ENCODE results near the gene RELN. TPM values are rescaled to one million over a fixed set of nuclear protein-coding genes. Genes with fewer than 3 reads are reported as not detected.

Gene RELN
- total RNA-seq, 1 donor from 2014 or later = not detected

- no peaks in the 10 kb centered on the region for H3K27me3 ChIP-seq (ENCODE audit: control insufficient read depth, insufficient read depth, low read length)
- no peak overlapping the region for H3K4me3 ChIP-seq (ENCODE audit: low read depth, low read length)
- H3K36me3 ChIP-seq (ENCODE audit: control insufficient read depth, insufficient read depth, low read length) = no peaks in the 10 kb centered on the region
- FAIRE-seq (peak; percentile 62), DNase-seq (ENCODE audit: low read depth) (no peak)
- no peak for TF ChIP-seq CTCF (IDR thresholded peaks at IDR 0.05; ENCODE audit: insufficient read depth, low read length, severe bottlenecking)
Observed at GRCh38 chr7:104032486-104032885, 43.0 kb upstream of the RELN start.

GRCh38 chr7:104029765-104030164, 40.3 kb upstream of the RELN start:
- DNase-seq (ENCODE audit: low read depth) (no peak), FAIRE-seq (no peak)
- no peak for TF ChIP-seq CTCF (IDR thresholded peaks at IDR 0.05; ENCODE audit: insufficient read depth, low read length, severe bottlenecking)
- Histone ChIP-seq H3K4me3 (ENCODE audit: low read depth, low read length) (no peak overlapping the region), H3K36me3 (ENCODE audit: control insufficient read depth, insufficient read depth, low read length) (no peaks in the 10 kb centered on the region), H3K27me3 (ENCODE audit: control insufficient read depth, insufficient read depth, low read length) (no peaks in the 10 kb centered on the region)

- DNase-seq (ENCODE audit: low read depth) (no peak), FAIRE-seq (no peak)
- no peaks in the 10 kb centered on the region for H3K27me3 ChIP-seq (ENCODE audit: control insufficient read depth, insufficient read depth, low read length)
- TF ChIP-seq CTCF (IDR thresholded peaks at IDR 0.05; ENCODE audit: insufficient read depth, low read length, severe bottlenecking) = no peak
- H3K36me3 ChIP-seq (ENCODE audit: control insufficient read depth, insufficient read depth, low read length) = no peaks in the 10 kb centered on the region
- H3K4me3 ChIP-seq (ENCODE audit: low read depth, low read length) = no peak overlapping the region
Observed at GRCh38 chr7:104024632-104025031, 35.2 kb upstream of the RELN start.

- H3K4me3 ChIP-seq (ENCODE audit: low read depth, low read length) = no peak overlapping the region
- no peak for FAIRE-seq
- H3K36me3 ChIP-seq (ENCODE audit: control insufficient read depth, insufficient read depth, low read length) = no peaks in the 10 kb centered on the region
- TF ChIP-seq CTCF (IDR thresholded peaks at IDR 0.05; ENCODE audit: insufficient read depth, low read length, severe bottlenecking) = no peak
- no peak for DNase-seq (ENCODE audit: low read depth)
- no peaks in the 10 kb centered on the region for H3K27me3 ChIP-seq (ENCODE audit: control insufficient read depth, insufficient read depth, low read length)
Observed at GRCh38 chr7:104023100-104023499, 33.6 kb upstream of the RELN start.

GRCh38 chr7:104018425-104018824, 29.0 kb upstream of the RELN start:
- Histone ChIP-seq H3K27me3 (ENCODE audit: control insufficient read depth, insufficient read depth, low read length) (no peaks in the 10 kb centered on the region), H3K4me3 (ENCODE audit: low read depth, low read length) (no peak overlapping the region), H3K36me3 (ENCODE audit: control insufficient read depth, insufficient read depth, low read length) (no peaks in the 10 kb centered on the region)
- FAIRE-seq (no peak), DNase-seq (ENCODE audit: low read depth) (no peak)
- no peak for TF ChIP-seq CTCF (IDR thresholded peaks at IDR 0.05; ENCODE audit: insufficient read depth, low read length, severe bottlenecking)

- Histone ChIP-seq H3K36me3 (ENCODE audit: control insufficient read depth, insufficient read depth, low read length) (no peaks in the 10 kb centered on the region), H3K27me3 (ENCODE audit: control insufficient read depth, insufficient read depth, low read length) (no peaks in the 10 kb centered on the region), H3K4me3 (ENCODE audit: low read depth, low read length) (no peak overlapping the region)
- FAIRE-seq = no peak
- no peak for TF ChIP-seq CTCF (IDR thresholded peaks at IDR 0.05; ENCODE audit: insufficient read depth, low read length, severe bottlenecking)
- no peak for DNase-seq (ENCODE audit: low read depth)
Observed at GRCh38 chr7:104017001-104017400, 27.5 kb upstream of the RELN start.
